Smooth muscle cell of bladder (primary cell): ENCODE measurements around the gene PCBP4. TPM values are rescaled to one million over a fixed set of nuclear protein-coding genes. Genes with fewer than 3 reads are reported as not detected.

Experiments
- total RNA-seq: library from RNA; depleted of rRNA; stranded (reverse); fragments of >200 nt; gene quantifications from 2 replicates; pipeline ENCODE4 v1.2.3, GENCODE V29; 2014

Gene PCBP4
- total RNA-seq, result 27.9 and 29.8 TPM in 2 replicates

DNA sequence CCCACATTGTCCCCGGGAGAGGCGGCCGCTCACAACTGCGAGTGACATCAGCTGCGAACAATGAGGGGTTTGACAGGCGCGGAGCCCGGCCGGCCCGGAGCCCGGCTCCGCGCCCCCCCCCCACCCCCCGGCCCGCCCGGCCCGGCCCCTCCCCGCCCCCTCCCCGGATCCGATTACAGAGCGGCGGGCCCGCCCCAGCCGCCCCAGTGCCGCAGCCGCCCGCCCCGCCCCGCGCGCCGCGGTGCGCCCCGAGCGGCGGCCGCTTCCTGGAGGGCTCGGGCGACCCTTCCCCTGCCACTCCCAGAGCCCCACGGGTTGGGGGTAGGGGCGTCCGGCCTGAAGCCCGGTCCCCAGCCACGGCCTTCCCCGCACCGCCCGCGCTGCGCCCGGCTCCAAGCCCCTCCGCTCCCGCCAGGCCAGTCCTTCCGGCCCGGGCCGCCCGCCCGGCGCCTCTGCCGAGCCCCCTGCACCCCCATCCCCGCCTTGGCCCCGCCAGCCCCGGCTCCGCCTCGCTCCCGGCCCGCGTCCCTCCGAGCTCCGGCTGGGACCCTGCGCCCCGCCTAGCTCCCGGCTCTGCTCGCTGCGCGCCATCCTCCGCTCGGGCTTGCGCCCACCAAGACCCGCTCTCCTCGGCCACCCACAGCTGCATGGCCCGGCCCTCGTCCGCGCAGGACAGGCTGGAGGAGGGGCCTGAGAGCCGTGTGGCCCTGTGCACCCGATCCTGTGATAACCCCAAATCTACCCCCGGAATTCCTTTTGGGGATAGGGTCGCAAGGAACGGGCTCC is at the start of gene PCBP4:
Gene PCBP4, minus strand, starts transcription at position 71 of the 786 bp plus-strand sequence. CDS start 6,214 bp downstream, outside the sequence.

DNA sequence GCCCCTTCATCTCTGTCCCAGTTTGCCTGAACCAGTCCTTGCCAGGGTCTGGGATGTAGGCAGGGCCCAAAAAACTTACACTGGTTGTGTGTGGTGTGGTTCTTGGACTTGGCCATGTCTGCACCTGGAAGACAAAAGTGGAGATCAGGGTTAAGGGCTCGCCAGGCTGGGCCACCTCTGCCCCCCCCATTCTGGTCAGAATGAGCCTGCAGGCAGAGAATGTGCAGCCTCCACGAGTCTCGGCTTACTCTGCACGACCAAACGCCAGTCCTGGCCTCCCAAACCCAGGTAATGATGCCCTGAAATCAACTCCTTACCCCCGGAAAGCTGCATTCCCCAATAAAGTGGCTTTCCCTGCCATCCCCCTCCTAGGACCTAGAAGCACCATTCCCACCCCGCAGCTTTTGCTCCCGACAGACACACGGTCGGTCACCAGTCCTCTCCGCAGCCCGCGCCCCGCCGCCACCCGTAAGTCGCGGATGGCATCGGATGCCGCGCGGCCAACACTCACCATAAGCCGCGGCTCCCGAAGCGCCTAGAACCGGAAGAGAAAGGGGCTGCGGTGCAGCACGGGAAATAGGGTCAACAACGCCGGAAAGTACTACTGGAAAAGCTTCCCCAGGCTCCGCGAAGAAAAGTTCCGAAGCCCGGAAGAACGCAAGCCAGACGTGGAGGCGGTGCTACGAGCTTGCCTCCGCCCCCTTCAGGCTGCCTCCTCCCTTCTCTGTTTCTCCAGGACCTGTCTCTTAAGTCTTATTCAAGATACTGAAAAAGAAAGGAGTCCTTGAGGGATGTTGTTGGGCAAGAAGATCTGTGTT is 28.3 kb upstream of the PCBP4 start, which contains the start of gene RPL29:
Gene RPL29, minus strand, starts transcription at position 550 of the 818 bp plus-strand sequence. Its CDS starts 434 bp downstream, at position 116.

DNA sequence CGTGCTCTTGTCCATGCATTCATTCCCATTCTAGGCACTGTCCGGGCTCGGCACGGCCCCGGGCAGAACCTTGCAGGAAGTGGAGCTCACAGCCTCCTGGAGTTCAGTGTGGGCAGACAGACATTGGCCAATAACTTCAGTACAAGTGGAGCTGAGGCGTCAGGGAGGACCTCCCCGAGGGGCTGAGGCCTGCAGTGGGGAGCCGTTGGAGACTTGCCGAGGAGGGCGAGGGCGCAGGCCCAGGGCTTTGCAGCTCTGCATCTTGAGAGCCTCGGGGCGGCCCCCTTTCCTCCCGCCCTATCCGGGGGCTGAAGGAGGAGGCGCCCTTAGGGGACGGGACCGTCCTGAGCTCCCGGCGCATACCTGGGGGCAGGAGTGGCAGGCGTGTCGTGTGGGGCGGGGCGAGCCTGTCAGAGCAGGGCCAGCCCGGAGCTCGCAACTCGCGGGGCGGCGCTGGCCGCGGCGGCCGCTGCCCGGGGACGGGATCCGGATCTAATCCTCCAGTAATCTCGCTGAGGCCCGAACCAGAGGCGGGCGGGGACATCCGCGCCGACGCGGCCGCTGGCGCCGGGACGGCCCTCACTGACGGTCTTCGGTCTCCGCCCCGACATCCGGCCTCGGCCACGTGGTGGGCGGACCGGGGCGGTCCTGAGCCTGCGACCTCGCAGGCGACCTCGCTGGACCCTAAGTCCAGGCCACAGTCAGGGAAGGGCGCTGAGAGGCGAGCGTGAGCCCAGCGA is 15.8 kb upstream of the PCBP4 start, which contains the start of gene ACY1:
Gene ACY1, plus strand, starts transcription at position 698 of the 740 bp plus-strand sequence. CDS start 530 bp downstream, outside the sequence.

DNA sequence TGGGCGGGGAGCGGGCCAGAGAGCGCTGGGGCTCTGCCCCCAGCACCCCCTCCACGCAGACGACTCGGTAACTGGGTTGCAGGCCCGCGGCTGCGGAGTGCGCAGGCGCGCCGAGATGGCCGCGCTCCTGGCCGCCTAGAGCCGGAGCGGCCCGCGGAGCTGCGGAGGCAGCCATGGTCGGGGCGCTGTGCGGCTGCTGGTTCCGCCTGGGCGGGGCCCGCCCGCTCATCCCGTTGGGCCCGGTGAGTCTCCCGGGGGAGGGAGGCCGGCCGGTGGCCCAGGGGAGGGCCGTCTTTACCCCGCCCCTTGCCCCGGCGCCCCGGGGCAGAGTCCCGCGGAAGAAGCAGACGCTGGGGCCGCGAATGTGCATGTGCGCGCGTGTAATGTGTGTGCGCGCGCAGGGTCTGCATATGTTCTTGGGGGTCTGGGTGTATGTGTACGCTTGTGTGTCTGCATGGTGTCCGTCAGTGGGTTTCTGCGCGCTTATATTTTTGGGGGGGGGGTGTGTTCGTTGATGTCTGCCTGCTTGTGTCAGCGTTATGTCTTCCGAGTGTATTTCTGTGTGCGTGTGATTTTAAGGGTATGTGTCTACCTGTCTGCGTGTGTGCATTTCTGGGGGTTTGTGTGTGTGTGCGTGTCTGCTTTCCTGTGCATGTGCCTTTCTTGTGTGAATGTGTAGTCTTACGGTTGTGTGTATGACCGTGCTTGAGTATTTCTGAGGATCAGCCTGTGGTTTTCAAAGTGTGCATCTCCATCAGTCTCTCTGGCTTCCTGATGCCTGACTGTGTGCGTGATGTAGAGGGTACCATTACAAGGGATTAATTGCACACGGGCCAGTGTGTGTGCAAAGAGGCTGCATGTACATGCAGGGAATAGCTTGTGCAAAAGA is 8.0 kb upstream of the PCBP4 start, which contains the start of gene ABHD14A:
Gene ABHD14A, plus strand, starts transcription at position 102 of the 889 bp plus-strand sequence. Its CDS starts 72 bp downstream, at position 174.

DNA sequence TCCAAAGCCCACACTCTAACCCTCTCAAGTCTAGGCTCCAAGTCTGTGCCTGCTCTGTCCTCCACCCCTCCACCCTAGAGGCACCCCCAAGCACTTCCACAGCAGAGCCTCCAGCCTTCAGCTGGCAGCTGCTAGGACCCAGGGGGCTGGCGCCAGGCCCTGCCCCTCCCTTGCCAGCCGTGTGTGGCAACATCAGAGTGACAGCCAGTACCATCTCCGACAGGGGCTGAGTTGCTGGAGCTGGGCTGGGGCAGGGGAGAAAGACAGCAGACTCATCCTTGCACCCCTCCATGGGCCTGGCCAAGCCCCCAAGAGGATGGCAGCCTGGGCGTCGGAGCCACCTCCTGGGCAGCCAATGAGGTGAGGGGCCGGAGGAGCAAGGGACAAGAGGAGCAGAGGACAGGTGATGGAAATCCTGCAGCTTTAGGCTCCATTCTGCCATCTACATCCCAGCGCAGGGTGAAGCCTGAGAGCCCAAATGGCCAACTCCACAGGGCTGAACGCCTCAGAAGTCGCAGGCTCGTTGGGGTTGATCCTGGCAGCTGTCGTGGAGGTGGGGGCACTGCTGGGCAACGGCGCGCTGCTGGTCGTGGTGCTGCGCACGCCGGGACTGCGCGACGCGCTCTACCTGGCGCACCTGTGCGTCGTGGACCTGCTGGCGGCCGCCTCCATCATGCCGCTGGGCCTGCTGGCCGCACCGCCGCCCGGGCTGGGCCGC is 11.9 kb downstream of the PCBP4 start, which contains the start of gene GPR62:
Gene GPR62, plus strand, starts transcription at position 207 of the 718 bp plus-strand sequence. Its CDS starts 272 bp downstream, at position 479.

DNA sequence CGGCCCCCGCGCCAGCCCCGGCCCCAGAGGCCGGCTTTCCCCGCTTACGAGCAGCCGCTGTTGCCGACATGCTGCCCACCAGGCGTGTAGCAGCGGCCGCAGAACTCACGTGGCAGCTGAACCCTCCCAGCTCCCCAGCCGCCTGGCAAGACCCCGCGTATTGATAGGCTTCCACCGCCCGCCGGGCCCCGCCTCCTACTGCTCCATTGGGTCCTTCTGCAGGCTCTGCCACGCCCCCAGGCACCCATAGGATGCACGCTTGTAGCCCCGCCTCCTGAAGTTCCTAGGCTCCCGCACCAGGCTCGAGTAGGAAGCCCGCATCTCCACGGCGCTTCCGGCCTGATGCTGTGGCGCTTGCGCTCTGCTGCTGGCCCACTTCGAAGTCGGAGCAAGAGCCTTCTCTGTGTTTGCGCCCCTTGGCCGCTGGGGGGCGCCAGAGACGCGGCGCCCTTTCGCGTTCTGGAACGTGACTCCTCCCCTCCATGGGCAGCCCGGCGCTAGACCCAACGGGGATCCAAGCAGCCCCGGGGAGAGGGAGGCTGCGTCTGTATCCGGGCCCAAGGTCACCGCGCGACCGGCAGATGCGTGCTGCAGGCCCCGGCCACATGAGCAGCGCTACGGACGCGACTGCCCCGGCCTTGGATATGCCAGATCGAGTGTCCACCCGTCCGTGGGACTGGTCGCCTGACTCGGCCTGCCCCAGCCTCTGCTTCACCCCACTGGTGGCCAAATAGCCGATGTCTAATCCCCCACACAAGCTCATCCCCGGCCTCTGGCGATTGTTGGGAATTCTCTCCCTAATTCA is 25.3 kb downstream of the PCBP4 start, which contains the start of the genes PARP3 and RRP9:
Gene PARP3, plus strand, starts transcription at position 566 of the 805 bp plus-strand sequence. CDS start 993 bp downstream, outside the sequence.
Gene RRP9, minus strand, starts transcription at position 107 of the 805 bp plus-strand sequence. Its CDS starts 37 bp downstream, at position 70.

Other genes with a start within 250 kb of the PCBP4 start
- not detected in 2 replicates for gene IQCF6, start 188.2 kb downstream of the PCBP4 start, total RNA-seq
- gene IQCF2, start 105.8 kb downstream of the PCBP4 start, total RNA-seq, result not detected in 2 replicates
- not detected in 2 replicates for gene IQCF5, start 91.9 kb downstream of the PCBP4 start, total RNA-seq
- not detected in 2 replicates for gene IQCF1, start 64.1 kb downstream of the PCBP4 start, total RNA-seq
- gene RRP9, start 25.6 kb downstream of the PCBP4 start, total RNA-seq, result 28.4 and 42.2 TPM in 2 replicates
- gene PARP3, start 25.1 kb downstream of the PCBP4 start, total RNA-seq, result 20.1 and 23.6 TPM in 2 replicates
- gene GPR62, start 12.1 kb downstream of the PCBP4 start, total RNA-seq, result under 0.01 and 0.09 TPM in 2 replicates
- gene ABHD14B, start 6.6 kb upstream of the PCBP4 start, total RNA-seq, result 17.5 and 20.3 TPM in 2 replicates
- gene ABHD14A, start 7.6 kb upstream of the PCBP4 start, total RNA-seq, result 8.7 and 10.2 TPM in 2 replicates
- gene ACY1, start 16.1 kb upstream of the PCBP4 start, total RNA-seq, result 28.7 and 37.9 TPM in 2 replicates
- gene RPL29, start 28.4 kb upstream of the PCBP4 start, total RNA-seq, result 1,499 and 1,836 TPM in 2 replicates
- gene DUSP7, start 89.1 kb upstream of the PCBP4 start, total RNA-seq, result 4.1 and 5.8 TPM in 2 replicates
- gene POC1A, start 187.0 kb upstream of the PCBP4 start, total RNA-seq, result 3.8 and 4.6 TPM in 2 replicates
- gene ALAS1, start 230.7 kb upstream of the PCBP4 start, total RNA-seq, result 38.2 and 44.9 TPM in 2 replicates